Urinary bladder (tissue), 4 donors: ENCODE measurements around the gene SLC49A4. TPM values are rescaled to one million over a fixed set of nuclear protein-coding genes. Genes with fewer than 3 reads are reported as not detected.

Source experiments
- DNase-seq: peaks from one replicate; pipeline ENCODE4 v3.0.0-alpha.2; 2015; ENCODE audit errors: extremely low spot score
- H3K27ac ChIP-seq: one replicate; pipeline ENCODE4 v1.5.1; 2013; ENCODE audit warnings: low read depth, mild to moderate bottlenecking, moderate library complexity
- H3K36me3 ChIP-seq: one replicate; pipeline ENCODE4 v1.6.1; 2013; ENCODE audit warnings: mild to moderate bottlenecking, moderate library complexity; ENCODE audit not compliant: insufficient read depth
- H3K4me1 ChIP-seq: one replicate; pipeline ENCODE4 v1.6.1; 2013; ENCODE audit warnings: mild to moderate bottlenecking, moderate library complexity; ENCODE audit not compliant: insufficient read depth
- H3K4me3 ChIP-seq: one replicate; pipeline ENCODE4 v1.5.1; 2013; ENCODE audit warnings: low read depth, low read length
- WGBS: extraction: QIAGEN DNeasy Blood & Tissue Kit; methylation state at CpG from one replicate; pipeline ENCODE4 v1.1.7; 2013; 5-methylcytosine and 5-hydroxymethylcytosine counted together
- polyA plus RNA-seq: library from polyadenylated mRNA; stranded (reverse); fragments of 200-250 nt; gene quantifications from one replicate; pipeline ENCODE4 v1.2.3, GENCODE V29; 2013
- total RNA-seq: library from RNA; depleted of rRNA; stranded (reverse); fragments of >200 nt; gene quantifications from one replicate; pipeline ENCODE4 v1.2.3, GENCODE V29; 2014
- donor health status: healthy with polysubstance abuse.
- donor health status: healthy.

SLC49A4 gene
- total and polyA plus RNA-seq, 2 donors, result 7.7 to 20.0 TPM

- H3K36me3 ChIP-seq, result peaks cover 2% of the 10 kb centered on the region
- DNase-seq, result no peak
- H3K4me3 ChIP-seq, result no peak overlapping the region
- H3K4me1 ChIP-seq, result no peaks in the 10 kb centered on the region
- WGBS, result 85% methylated on average over 3 of the region's 3 CpGs
- H3K27ac ChIP-seq, result no peak overlapping the region
These were observed 20.8 kb upstream of the SLC49A4 start for GRCh38 chr3:122773944-122774509.

GRCh38 chr3:122774564-122774963 lies 20.3 kb upstream of the SLC49A4 start:
- no peak for DNase-seq
- WGBS, result 97% methylated on average over 3 of the region's 3 CpGs
- H3K4me3 ChIP-seq, result no peak overlapping the region
- no peak overlapping the region for H3K27ac ChIP-seq
- H3K36me3 ChIP-seq, result peaks cover 2% of the 10 kb centered on the region
- H3K4me1 ChIP-seq, result no peaks in the 10 kb centered on the region

- no peak for DNase-seq
- Histone ChIP-seq H3K27ac (no peak overlapping the region), H3K4me1 (no peaks in the 10 kb centered on the region), H3K36me3 (no peaks in the 10 kb centered on the region), H3K4me3 (no peak overlapping the region)
- WGBS, result 73% methylated on average over 5 of the region's 5 CpGs
These were observed 18.0 kb upstream of the SLC49A4 start for GRCh38 chr3:122776675-122777468.

- H3K4me3 ChIP-seq, result no peak overlapping the region
- no peaks in the 10 kb centered on the region for H3K4me1 ChIP-seq
- no peaks in the 10 kb centered on the region for H3K36me3 ChIP-seq
- no peak overlapping the region for H3K27ac ChIP-seq
- no peak for DNase-seq
- WGBS, result 71% methylated on average over 3 of the region's 3 CpGs
These were observed 17.3 kb upstream of the SLC49A4 start for GRCh38 chr3:122777563-122777962.

- Histone ChIP-seq H3K27ac (no peak overlapping the region), H3K36me3 (no peaks in the 10 kb centered on the region), H3K4me1 (no peaks in the 10 kb centered on the region), H3K4me3 (no peak overlapping the region)
- WGBS, result 90% methylated on average over 1 of the region's 1 CpG
- DNase-seq, result no peak
These were observed 12.1 kb upstream of the SLC49A4 start for GRCh38 chr3:122782804-122783203.

- H3K4me3 ChIP-seq, result no peak overlapping the region
- H3K4me1 ChIP-seq, result no peaks in the 10 kb centered on the region
- H3K27ac ChIP-seq, result no peak overlapping the region
- H3K36me3 ChIP-seq, result no peaks in the 10 kb centered on the region
- no peak for DNase-seq
- WGBS, result 100% methylated on average over 1 of the region's 1 CpG
These were observed 10.4 kb upstream of the SLC49A4 start for GRCh38 chr3:122784436-122784835.

- Histone ChIP-seq H3K4me3 (no peak overlapping the region), H3K36me3 (no peaks in the 10 kb centered on the region), H3K27ac (no peak overlapping the region), H3K4me1 (no peaks in the 10 kb centered on the region)
- WGBS, result 92% methylated on average over 1 of the region's 1 CpG
- no peak for DNase-seq
These were observed 9.6 kb upstream of the SLC49A4 start for GRCh38 chr3:122785231-122785630.

- no peak overlapping the region for H3K27ac ChIP-seq
- H3K36me3 ChIP-seq, result no peaks in the 10 kb centered on the region
- no peaks in the 10 kb centered on the region for H3K4me1 ChIP-seq
- 65% methylated on average over 1 of the region's 1 CpG for WGBS
- H3K4me3 ChIP-seq, result no peak overlapping the region
- no peak for DNase-seq
These were observed 8.8 kb upstream of the SLC49A4 start for GRCh38 chr3:122786066-122786465.

- DNase-seq, result no peak
- Histone ChIP-seq H3K4me3 (no peak overlapping the region), H3K4me1 (peaks cover 2% of the 10 kb centered on the region), H3K36me3 (no peaks in the 10 kb centered on the region), H3K27ac (no peak overlapping the region)
- 87% methylated on average over 2 of the region's 2 CpGs for WGBS
These were observed 7.0 kb upstream of the SLC49A4 start for GRCh38 chr3:122787872-122788271.

- peaks cover 2% of the 10 kb centered on the region for H3K4me1 ChIP-seq
- 91% methylated on average over 11 of the region's 11 CpGs for WGBS
- no peak for DNase-seq
- H3K4me3 ChIP-seq, result no peak overlapping the region
- H3K36me3 ChIP-seq, result no peaks in the 10 kb centered on the region
- H3K27ac ChIP-seq, result no peak overlapping the region
These were observed 5.1 kb upstream of the SLC49A4 start for GRCh38 chr3:122789585-122790273.

- under 1% methylated on average over 46 of the region's 46 CpGs for WGBS
These were observed 1.1 kb upstream of the SLC49A4 start, which contains the start of gene HSPBAP1 for GRCh38 chr3:122793568-122794416. Gene HSPBAP1 (minus strand): TSS chr3:122793831. CDS start chr3:122793680, 151 bp downstream.

GRCh38 chr3:122794483-122794778 lies 438 bp upstream of the SLC49A4 start:
- H3K36me3 ChIP-seq, result no peaks in the 10 kb centered on the region
- H3K4me3 ChIP-seq, result peak overlapping the region; percentile 72
- H3K4me1 ChIP-seq, result peaks cover 2% of the 10 kb centered on the region
- peak overlapping the region; percentile 95 for H3K27ac ChIP-seq
- DNase-seq, result no peak
- under 1% methylated on average over 6 of the region's 6 CpGs for WGBS

More at GRCh38 chr3:122793568-122794416, 1.1 kb upstream of the SLC49A4 start, which contains the start of gene HSPBAP1:
- peak; percentile 75 for DNase-seq
- Histone ChIP-seq H3K4me1 (peaks cover 2% of the 10 kb centered on the region), H3K27ac (peak within 1 kb of the TSS; percentile 95), H3K36me3 (no peaks in the 10 kb centered on the region), H3K4me3 (peak within 1 kb of the TSS; percentile 72)

- DNase-seq, result no peak
- H3K36me3 ChIP-seq, result no peaks in the 10 kb centered on the region
- H3K4me3 ChIP-seq, result peak overlapping the region; percentile 72
- WGBS, result 28% methylated on average over 11 of the region's 11 CpGs
- peak overlapping the region; percentile 95 for H3K27ac ChIP-seq
- H3K4me1 ChIP-seq, result peaks cover 2% of the 10 kb centered on the region
These were observed 866 bp downstream of the SLC49A4 start for GRCh38 chr3:122795674-122796195.
